ENCODE measurements around the gene PIH1D1.
A peak's percentile ranks its signal among the peaks of the same experiment; 100 is the strongest.
"Not testable (repeated sequence)": the region's sequence is repeated elsewhere in the genome, so short reads cannot be mapped to it uniquely, and the experiment has no call there.

Gene PIH1D1

GRCh38 chr19:49481020-49481683 lies 29.5 kb upstream of the PIH1D1 start:
- DNase-seq (ENCODE audit: low spot score) = no peak

- DNase-seq (ENCODE audit: low spot score) = no peak
These were observed 28.5 kb upstream of the PIH1D1 start for GRCh38 chr19:49479975-49480628.

- DNase-seq (ENCODE audit: low spot score) = peak; percentile 77
These were observed 24.6 kb upstream of the PIH1D1 start for GRCh38 chr19:49475995-49476880.

- DNase-seq (ENCODE audit: low spot score) = no peak
These were observed 23.7 kb upstream of the PIH1D1 start for GRCh38 chr19:49475191-49475917.

DNA sequence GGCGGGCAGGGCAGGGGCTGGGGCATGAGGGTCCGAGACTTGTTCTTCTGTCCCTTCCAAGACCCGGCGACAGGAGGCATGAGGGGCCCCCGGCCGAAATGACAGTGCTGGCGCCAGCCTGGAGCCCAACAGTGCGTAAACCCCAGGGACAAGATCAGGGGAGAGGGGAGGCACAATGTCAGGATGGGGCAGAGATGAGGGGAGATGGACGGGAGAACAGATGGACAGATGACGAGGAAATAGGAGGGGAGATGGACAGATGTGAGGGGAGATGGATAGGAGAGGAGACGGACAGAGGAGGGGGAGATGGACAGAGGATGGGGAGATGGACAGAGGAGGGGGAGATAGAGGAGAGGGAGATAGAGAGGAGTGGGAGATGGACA lies 22.9 kb upstream of the PIH1D1 start:
- DNase-seq (ENCODE audit: low spot score) = no peak

- peak; percentile 99 for DNase-seq (ENCODE audit: low spot score)
These were observed 22.4 kb upstream of the PIH1D1 start, which contains the start of gene FLT3LG for GRCh38 chr19:49473868-49474541. Gene FLT3LG (plus strand): TSS chr19:49474215. CDS start chr19:49474640, 425 bp downstream.

DNA sequence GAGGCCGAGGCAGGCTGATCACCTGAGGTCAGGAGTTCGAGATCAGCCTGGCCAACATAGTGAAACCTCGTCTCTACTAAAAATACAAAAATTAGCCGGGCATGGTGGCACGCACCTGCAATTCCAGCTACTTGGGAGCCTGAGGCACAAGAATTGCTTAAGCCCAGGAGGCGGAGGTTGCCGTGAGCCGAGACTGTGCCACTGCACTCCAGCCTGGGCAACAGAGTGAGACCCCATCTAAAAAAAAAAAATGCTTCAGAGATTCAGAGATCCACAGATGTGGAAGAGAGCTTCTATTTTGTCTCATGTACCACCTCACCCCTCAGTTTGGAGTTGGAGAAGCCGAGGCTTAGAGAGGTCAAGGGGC lies 21.9 kb upstream of the PIH1D1 start:
- DNase-seq (ENCODE audit: low spot score) = not testable (repeated sequence)

GRCh38 chr19:49472936-49473335 lies 21.3 kb upstream of the PIH1D1 start:
- no peak for DNase-seq (ENCODE audit: low spot score)

- no peak for DNase-seq (ENCODE audit: low spot score)
These were observed 19.0 kb upstream of the PIH1D1 start for GRCh38 chr19:49470615-49470978.

- DNase-seq (ENCODE audit: low spot score) = peak; percentile 95
These were observed 18.4 kb upstream of the PIH1D1 start for GRCh38 chr19:49469828-49470614.

GRCh38 chr19:49468746-49469447 lies 17.3 kb upstream of the PIH1D1 start:
- peak; percentile 99 for DNase-seq (ENCODE audit: low spot score)

- no peak for DNase-seq (ENCODE audit: low spot score)
These were observed 16.6 kb upstream of the PIH1D1 start for GRCh38 chr19:49468199-49468598.

DNA sequence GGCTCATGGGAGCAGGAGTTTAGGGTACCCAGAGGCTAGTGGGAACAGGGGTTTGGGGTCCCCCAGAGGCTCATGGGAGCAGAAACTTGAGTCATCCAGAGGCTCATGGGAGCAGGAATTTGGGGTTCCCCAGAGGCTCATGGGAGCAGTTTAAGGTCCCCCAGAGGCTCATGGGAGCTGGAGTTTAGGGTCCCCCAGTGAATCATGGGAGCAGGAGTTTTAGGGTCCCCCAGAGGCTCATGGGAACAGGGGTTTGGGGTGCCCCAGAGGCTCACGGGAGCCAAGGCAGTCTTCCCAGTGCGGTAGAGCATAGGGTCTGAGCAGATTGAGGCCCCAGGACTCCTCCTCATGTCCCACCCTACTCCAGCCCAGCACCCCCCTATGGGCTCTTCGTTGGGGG lies 13.8 kb upstream of the PIH1D1 start:
- DNase-seq (ENCODE audit: low spot score) = no peak

GRCh38 chr19:49463960-49464740 lies 12.5 kb upstream of the PIH1D1 start:
- no peak for DNase-seq (ENCODE audit: low spot score)

- no peak for DNase-seq (ENCODE audit: low spot score)
These were observed 10.9 kb upstream of the PIH1D1 start for GRCh38 chr19:49462492-49462891.

GRCh38 chr19:49461656-49462055 lies 10.0 kb upstream of the PIH1D1 start:
- DNase-seq (ENCODE audit: low spot score) = no peak

DNA sequence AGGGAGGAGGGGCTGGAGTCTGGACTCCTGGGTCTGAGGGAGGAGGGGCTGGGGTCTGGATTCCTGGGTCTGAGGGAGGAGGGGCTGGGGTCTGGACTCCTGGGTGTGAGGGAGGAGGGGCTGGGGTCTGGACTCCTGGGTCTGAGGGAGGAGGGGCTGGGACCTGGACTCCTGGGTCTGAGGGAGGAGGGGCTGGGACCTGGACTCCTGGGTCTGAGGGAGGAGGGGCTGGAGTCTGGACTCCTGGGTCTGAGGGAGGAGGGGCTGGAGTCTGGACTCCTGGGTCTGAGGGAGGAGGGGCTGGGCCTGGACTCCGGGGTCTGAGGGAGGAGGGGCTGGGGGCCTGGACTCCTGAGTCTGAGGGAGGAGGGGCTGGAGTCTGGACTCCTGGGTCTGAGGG lies 9.5 kb upstream of the PIH1D1 start:
- not testable (repeated sequence) for DNase-seq (ENCODE audit: low spot score)

DNA sequence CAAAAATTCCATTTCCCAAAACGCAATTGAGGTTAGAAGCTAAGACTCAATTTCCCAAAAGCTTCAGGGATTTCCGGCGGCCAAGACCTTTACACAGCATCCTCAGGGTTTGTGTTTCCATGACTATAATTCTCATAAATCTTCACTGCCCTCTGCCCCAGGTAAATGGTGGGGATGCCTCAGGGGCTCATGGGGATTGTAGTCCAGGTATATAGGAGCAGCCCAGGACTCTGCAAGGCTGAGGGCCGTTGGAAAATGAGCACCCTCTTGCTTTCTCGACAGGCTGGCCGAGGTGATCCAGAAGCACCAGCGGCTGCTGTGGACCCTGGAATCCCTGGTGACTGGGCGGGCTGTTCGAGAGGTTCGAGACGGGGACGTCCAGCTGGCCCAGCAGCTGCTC lies 7.8 kb upstream of the PIH1D1 start:
- DNase-seq (ENCODE audit: low spot score) = no peak

DNA sequence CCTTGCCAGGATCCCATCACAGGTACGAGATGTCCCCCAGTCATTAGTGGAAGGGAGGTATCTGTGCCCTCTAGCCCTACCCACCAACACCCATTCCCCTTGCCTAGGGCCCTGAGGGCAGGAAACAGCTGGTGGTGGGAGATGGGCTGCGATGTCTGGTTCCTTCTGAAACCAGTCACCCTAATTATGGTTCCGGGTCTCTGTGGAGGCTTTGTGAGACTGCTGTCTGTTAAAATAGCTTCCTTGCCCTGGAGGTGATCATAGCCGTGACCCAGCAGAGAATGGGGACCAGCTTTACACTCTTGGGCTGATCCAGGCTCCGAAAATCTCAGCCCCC lies 6.9 kb upstream of the PIH1D1 start:
- no peak for DNase-seq (ENCODE audit: low spot score)

- DNase-seq (ENCODE audit: low spot score) = no peak
These were observed 4.7 kb upstream of the PIH1D1 start for GRCh38 chr19:49456326-49456725.
